ENCODE measurements around the gene WDR62. TPM values are rescaled to one million over a fixed set of nuclear protein-coding genes. Genes with fewer than 3 reads are reported as not detected.

Gene WDR62
- total and polyA plus RNA-seq, 4 donors = 0.86 to 2.2 (median 1.7) TPM

DNA sequence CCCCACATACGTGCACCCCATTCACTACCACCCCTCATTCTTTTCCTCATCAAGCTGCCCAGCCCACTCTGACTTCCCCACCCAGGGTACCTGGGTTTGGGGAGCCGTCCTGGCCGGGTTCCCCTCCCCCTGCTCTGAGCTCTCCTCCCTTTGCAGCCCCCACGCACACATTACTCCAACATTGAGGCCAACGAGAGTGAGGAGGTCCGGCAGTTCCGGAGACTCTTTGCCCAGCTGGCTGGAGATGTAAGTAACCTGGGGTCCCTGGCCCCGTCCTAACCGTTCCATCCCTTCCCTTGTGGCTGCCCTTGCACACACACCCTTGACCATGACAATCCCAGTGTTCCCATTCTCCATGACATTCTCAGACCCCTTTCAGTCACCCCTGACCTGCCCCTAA is 87.8 kb downstream of the WDR62 start:
- ATAC-seq (ENCODE audit: insufficient read depth, low FRiP score) (no peak), DNase-seq (no peak)
- Histone ChIP-seq H3K4me3 (no peak overlapping the region), H3K27me3 (ENCODE audit: control insufficient read depth in 3 of 3, insufficient read depth in 3 of 3, low read length in 2 of 3) (no peaks in the 10 kb centered on the region), H3K9me3 (ENCODE audit: control insufficient read depth in 4 of 4, insufficient read depth in 3 of 4, low read length in 3 of 4) (no peaks in the 10 kb centered on the region), H3K36me3 (ENCODE audit: control insufficient read depth in 4 of 4, insufficient read depth in 4 of 4, low read length in 4 of 4) (peaks cover 14 to 37% (median 33%) of the 10 kb centered on the region in 4 donors), H3K9ac (ENCODE audit: insufficient read depth in 1 of 2, low read length in 2 of 2) (no peak overlapping the region), H3K4me1 (ENCODE audit: control insufficient read depth in 5 of 5, insufficient read depth in 5 of 5, low read length in 5 of 5) (peaks cover 0 to 7% (median 4%) of the 10 kb centered on the region in 5 donors), H3K27ac (ENCODE audit: low read depth in 1 of 2, low read length in 1 of 2) (no peak overlapping the region)
- TF ChIP-seq, protein P1, sequence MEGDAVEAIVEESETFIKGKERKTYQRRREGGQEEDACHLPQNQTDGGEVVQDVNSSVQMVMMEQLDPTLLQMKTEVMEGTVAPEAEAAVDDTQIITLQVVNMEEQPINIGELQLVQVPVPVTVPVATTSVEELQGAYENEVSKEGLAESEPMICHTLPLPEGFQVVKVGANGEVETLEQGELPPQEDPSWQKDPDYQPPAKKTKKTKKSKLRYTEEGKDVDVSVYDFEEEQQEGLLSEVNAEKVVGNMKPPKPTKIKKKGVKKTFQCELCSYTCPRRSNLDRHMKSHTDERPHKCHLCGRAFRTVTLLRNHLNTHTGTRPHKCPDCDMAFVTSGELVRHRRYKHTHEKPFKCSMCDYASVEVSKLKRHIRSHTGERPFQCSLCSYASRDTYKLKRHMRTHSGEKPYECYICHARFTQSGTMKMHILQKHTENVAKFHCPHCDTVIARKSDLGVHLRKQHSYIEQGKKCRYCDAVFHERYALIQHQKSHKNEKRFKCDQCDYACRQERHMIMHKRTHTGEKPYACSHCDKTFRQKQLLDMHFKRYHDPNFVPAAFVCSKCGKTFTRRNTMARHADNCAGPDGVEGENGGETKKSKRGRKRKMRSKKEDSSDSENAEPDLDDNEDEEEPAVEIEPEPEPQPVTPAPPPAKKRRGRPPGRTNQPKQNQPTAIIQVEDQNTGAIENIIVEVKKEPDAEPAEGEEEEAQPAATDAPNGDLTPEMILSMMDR (IDR thresholded peaks at IDR 0.05; ENCODE audit: control extremely low read depth, extremely low read depth) = no peak
- WGBS, 2 donors = 91 to 93% methylated on average over 9 of the region's 9 CpGs

DNA sequence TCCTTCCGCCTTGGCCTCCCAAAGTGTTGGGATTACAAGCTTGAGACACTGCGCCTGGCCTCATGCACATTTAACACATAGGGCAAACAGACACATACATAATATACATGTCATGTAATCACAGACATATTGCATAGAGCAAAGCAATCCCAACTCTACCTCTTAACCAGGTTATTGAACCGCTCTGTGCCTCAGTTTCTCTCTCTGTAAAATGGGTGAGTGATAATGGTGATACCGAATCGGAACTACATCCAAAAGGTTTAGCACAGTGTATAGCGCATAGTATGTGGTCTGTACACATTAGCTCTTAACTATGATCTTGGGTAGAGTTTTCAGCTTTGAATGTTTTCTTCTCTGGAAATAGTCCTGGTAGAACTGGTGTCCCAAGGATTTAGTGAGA is 89.9 kb downstream of the WDR62 start:
- ATAC-seq (ENCODE audit: insufficient read depth, low FRiP score) (no peak), DNase-seq (no peak)
- 98% methylated on average over 6 of the region's 6 CpGs for WGBS, 2 donors

DNA sequence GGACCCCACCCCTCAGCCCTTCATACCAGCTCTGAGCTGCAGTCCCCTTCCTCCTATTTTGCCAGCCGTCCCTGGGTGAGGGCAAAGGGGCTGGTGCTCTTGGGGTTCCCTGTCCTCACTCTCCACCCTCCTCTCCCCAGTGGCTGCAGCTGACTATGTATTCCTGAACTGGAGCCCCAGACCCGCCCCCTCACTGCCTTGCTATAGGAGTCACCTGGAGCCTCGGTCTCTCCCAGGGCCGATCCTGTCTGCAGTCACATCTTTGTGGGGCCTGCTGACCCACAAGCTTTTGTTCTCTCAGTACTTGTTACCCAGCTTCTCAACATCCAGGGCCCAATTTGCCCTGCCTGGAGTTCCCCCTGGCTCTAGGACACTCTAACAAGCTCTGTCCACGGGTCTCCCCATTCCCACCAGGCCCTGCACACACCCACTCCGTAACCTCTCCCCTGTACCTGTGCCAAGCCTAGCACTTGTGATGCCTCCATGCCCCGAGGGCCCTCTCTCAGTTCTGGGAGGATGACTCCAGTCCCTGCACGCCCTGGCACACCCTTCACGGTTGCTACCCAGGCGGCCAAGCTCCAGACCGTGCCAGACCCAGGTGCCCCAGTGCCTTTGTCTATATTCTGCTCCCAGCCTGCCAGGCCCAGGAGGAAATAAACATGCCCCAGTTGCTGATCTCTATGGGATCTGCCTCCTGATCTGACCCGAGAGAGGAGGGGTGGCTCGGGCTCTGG is 95.1 kb downstream of the WDR62 start:
- Histone ChIP-seq H3K9ac (ENCODE audit: insufficient read depth in 1 of 2, low read length in 2 of 2) (no peak overlapping the region), H3K27ac (ENCODE audit: low read depth in 1 of 2, low read length in 1 of 2) (no peak overlapping the region), H3K36me3 (ENCODE audit: control insufficient read depth in 4 of 4, insufficient read depth in 4 of 4, low read length in 4 of 4) (peaks cover 6 to 51% (median 32%) of the 10 kb centered on the region in 4 donors), H3K4me3 (no peak overlapping the region), H3K4me1 (ENCODE audit: control insufficient read depth in 5 of 5, insufficient read depth in 5 of 5, low read length in 5 of 5) (peaks cover 0 to 15% (median 9%) of the 10 kb centered on the region in 5 donors), H3K9me3 (ENCODE audit: control insufficient read depth in 4 of 4, insufficient read depth in 3 of 4, low read length in 3 of 4) (no peaks in the 10 kb centered on the region), H3K27me3 (ENCODE audit: control insufficient read depth in 3 of 3, insufficient read depth in 3 of 3, low read length in 2 of 3) (no peaks in the 10 kb centered on the region)
- WGBS, 2 donors = 80 to 85% methylated on average over 13 of the region's 13 CpGs
- ATAC-seq (ENCODE audit: insufficient read depth, low FRiP score) (no peak), DNase-seq (no peak)
- TF ChIP-seq, protein P1 (IDR thresholded peaks at IDR 0.05; ENCODE audit: control extremely low read depth, extremely low read depth) = no peak

More for the DNA sequence above, 89.9 kb downstream of the WDR62 start:
- Histone ChIP-seq H3K4me3 (no peak overlapping the region), H3K36me3 (ENCODE audit: control insufficient read depth in 4 of 4, insufficient read depth in 4 of 4, low read length in 4 of 4) (peaks cover 14 to 50% (median 43%) of the 10 kb centered on the region in 4 donors), H3K9me3 (ENCODE audit: control insufficient read depth in 4 of 4, insufficient read depth in 3 of 4, low read length in 3 of 4) (no peaks in the 10 kb centered on the region), H3K27me3 (ENCODE audit: control insufficient read depth in 3 of 3, insufficient read depth in 3 of 3, low read length in 2 of 3) (no peaks in the 10 kb centered on the region), H3K9ac (ENCODE audit: insufficient read depth in 1 of 2, low read length in 2 of 2) (no peak overlapping the region), H3K27ac (ENCODE audit: low read depth in 1 of 2, low read length in 1 of 2) (no peak overlapping the region), H3K4me1 (ENCODE audit: control insufficient read depth in 5 of 5, insufficient read depth in 5 of 5, low read length in 5 of 5) (peaks cover 0 to 8% (median 4%) of the 10 kb centered on the region in 5 donors)
- TF ChIP-seq, protein P1 (IDR thresholded peaks at IDR 0.05; ENCODE audit: control extremely low read depth, extremely low read depth) = no peak
